Esophagus mucosa (tissue), 1 donor: ENCODE measurements around the gene PIERCE2. TPM values are rescaled to one million over a fixed set of nuclear protein-coding genes. Genes with fewer than 3 reads are reported as not detected.
"Not testable (repeated sequence)": the region's sequence is repeated elsewhere in the genome, so short reads cannot be mapped to it uniquely, and the experiment has no call there.

Source experiments
- ATAC-seq: fragments of 200-7000 bp; cut with Tn5 transposase; one replicate; pipeline ENCODE4 v1.9.1; 2020
- total RNA-seq: library from RNA; stranded (reverse); gene quantifications from one replicate; pipeline ENCODE4 v1.2.4, GENCODE V29; 2023
- donor health status: DM: yes; HTN: yes; CAD: no.

The PIERCE2 gene, protein sequence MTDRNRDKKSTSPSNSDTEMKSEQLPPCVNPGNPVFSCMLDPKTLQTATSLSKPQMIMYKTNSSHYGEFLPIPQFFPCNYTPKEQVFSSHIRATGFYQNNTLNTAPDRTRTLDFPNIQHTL
- not detected for total RNA-seq

DNA sequence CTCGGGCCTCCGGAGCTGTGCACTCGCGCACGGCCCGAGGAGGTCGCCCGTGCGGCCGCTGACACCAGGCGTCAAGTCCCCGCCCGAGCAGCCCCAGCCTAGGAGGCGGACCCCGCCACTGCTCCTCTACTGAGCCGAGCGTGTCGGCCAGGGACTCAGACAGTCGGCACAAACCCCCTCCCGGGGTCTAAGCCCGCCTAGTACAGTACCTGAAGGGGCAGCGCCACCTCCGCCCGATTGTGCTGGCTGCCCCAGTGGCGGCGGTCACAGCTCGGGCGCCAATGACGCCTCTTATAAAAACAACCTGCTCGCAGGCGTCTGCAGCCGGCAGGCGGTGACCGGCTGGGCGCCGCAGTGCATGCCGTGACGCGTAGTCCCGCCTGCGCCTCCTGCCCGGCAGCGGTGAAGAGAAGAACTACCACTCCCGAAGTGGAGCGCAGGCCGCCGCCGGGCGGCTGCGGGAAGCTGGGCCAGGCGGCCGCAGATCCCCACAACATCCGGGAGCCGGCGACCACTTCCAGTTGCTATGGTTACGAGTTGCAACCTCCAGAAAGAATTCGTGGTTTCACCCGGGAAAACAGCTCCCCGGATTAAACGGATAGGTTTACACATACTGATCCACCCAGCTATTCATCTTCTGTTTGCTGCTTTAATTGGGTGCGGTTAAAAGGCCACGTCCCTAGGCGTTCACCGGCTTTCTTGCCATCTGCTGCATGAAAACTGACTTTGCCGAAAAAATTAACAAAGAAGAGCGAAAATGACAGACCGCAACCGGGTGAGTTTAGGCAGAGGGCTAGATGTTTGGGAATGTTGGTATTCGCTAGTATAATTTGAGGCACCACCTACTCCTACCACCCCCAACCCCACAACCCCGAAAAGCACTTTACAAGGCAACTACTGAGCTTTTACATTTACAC is at the start of gene PIERCE2, which contains the start of gene CCPG1:
Gene PIERCE2, plus strand, starts transcription at position 484 of the 917 bp plus-strand sequence. Its CDS starts 274 bp downstream, at position 758.
Gene CCPG1, minus strand, starts transcription at position 348 of the 917 bp plus-strand sequence. CDS start 18,935 bp downstream, outside the sequence.
- peak; percentile 99 for ATAC-seq

DNA sequence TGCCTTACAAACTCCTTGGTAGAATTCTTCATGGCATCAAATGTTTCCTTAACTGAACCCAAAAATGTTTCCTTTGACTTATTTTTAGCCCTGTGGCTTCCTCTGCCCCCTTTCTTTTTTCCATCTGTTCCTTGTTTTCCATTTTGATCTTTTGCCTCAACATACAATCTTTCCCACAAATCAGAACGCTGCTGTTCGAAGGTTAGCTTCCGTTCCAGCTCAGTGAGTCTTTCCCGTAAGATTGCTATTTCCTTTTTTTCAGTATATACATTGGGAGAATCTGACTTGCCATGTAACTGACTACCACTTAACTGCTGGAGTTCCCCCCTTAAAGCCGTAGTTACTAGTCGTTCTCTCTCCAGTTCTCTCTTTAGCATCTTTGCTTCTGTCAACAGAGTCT is 48.0 kb upstream of the PIERCE2 start:
- ATAC-seq: no peak

DNA sequence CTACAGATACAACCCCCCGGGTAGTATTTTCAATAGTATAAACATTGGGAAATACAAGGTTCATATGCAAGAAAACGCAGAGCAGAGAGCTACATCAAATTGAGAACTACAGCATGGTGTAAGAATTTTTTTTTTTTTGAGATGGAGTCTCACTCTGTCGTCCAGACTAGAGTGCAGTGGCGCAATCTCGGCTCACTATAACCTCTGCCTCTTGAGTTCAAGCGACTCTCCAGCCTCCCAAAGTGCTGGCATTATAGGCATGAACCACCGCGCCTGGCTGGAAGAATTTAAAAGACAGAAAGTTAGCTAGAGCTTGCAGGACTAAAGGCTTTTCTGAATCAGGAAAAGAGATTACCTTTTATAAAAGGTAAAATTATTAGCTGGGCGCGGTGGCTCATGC is 47.2 kb upstream of the PIERCE2 start:
- ATAC-seq: no peak

DNA sequence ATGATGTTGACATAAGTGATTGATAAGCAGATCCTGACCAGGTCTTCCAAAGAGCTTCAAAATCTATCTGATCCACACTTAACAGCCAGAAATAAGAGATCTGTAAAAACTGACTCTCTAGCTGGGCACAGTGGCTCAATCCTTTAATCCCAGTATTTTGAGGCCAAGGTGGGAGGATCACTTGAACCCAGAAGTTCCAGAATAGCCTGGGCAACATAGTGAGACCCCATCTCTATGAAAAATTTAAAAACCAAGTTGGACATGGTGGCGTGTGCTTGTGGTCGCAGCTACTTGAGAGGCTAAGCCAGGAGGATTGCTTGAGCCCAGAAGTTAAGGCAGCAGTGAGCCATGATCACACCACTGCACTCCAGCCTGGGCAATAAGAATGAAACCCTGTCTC is 45.7 kb upstream of the PIERCE2 start:
- ATAC-seq: no peak

DNA sequence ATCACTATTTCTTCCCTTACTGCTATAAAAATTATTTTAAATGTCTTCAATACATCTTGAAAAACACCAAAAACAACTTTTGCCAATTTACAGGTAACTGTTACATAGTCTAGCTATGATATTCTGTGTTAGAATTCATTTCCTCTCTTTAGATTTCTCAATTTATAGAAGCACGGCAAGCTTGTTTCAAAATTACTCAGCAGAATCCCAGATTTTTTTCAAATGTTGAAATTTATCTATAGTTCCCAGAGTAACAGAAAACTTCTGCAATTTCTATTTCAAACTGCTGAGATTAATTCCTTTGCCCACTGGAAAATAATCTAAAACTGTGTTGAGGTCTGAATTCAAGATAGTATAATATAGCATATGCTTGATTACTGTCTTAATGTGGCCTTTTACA is 41.3 kb upstream of the PIERCE2 start:
- ATAC-seq: no peak

DNA sequence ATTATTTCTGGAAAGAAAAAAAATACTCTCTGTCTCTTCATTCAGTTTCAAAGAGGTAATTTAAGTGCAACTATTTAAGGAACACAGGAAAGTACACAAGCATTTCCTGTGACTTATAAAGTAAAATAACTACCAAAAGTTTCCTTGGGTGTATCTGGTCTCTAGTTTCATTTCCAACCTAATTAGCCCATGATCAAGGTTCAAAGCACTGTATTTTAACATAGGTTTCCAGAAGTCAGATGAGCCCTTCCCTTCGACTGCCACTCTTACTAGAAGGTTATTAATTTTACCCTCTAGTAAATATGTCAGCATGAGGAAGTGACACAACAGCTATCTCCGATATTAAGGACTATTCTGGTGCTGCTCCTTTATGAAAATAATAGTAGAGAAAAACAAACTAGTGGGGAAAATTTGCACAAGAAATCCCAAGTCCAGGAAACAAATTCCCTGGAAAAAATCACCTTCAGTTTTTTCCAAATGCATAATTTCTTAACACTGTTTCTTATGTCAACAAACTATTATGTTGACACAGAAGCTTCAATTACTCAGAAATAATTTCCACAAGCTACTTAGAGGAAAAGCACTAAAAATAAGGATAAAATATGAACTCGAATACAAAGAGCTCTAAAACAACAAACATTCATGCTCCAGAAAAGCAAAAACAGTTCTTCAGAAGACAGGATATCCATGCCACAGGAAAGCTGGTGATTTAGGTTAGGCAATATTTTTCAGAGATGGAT is 35.4 kb upstream of the PIERCE2 start:
- ATAC-seq: no peak

DNA sequence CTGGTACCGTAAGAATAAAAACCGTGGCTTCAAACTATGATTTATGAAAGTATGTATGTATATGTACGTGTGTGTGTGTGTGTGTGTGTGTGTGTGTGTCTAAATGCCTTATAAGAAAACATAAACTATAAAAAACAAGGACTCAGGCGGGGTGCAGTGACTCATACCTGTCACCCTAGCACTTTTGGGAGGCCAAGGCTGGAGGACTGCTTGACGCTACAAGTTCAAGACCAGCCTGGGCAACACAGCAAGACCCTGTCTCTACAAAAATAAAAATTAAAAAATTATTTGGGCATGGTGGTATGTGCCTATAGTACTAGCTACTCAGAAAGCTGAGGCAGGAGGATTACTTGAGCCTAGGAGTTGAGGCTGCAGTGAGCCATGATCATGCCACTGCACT is 29.2 kb upstream of the PIERCE2 start:
- no peak for ATAC-seq

DNA sequence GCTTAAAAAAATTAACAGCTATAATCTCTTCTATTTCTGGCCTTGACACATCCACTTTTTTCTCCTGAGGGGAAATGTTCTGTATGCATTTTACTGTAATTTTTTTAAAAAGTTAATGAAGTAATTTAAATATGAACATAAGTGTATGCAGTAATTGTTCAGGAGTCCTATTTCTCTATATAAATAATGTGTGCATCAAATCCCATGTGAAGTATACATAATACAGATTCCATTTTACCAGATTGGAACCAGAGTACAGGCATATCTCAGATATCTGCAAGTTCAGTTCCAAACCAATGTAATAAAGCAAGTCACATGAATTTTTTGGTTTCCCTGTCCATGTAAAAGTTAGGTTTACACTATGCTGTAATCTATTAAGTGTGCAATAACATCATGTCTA is 26.7 kb upstream of the PIERCE2 start:
- no peak for ATAC-seq

DNA sequence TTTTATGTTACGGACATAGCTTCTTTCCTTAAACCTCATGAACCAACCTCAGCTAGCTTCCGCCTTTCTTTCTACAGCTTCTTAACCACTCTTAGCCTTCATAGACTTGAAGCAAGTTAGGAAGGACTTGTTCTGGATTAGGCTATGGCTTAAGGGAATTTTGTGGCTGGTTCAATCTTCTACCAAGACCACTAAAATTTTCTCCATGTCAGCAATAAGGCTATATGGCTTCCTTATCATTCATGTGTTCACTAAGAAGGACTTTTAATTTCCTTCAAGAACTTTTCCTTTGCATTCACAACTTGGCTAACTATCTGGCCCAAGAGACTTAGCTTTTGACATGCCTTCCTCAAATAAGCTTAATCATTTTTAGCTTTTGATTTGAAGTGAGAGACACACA is 24.6 kb upstream of the PIERCE2 start:
- ATAC-seq: no peak

DNA sequence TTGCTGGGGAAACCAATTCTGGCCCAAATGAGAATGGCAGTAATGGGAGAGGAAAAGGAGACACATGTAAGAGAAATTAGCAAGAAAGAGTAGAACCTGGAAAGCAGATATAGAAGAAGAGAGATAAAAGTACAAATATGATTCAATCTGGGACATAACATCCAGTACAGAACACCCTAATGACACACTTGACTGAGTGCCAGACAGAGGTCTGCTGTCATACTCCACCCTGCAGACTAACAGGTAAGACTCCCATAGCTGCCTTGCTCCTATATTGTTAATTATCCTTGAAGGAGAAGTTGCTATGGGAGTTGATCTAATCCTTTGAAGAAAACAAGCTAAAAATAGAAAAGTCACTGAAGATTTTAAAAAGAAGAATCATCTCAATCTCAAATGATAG is 21.3 kb upstream of the PIERCE2 start:
- ATAC-seq: peak; percentile 50

DNA sequence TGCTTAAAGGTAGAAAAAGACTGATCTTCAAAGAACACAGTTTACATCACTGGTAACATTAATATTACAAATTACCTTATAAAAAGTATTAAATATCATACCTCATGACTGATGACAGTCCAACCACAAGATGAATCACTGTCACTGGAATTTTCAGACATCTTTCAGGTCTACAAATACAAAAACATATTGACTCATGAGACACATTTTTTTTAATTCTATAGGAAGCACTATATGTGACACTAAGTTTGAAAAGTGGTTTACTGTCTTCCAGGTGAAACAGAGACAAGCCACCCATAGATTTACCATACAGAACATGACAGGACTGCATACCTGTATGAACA is 19.1 kb upstream of the PIERCE2 start:
- no peak for ATAC-seq

DNA sequence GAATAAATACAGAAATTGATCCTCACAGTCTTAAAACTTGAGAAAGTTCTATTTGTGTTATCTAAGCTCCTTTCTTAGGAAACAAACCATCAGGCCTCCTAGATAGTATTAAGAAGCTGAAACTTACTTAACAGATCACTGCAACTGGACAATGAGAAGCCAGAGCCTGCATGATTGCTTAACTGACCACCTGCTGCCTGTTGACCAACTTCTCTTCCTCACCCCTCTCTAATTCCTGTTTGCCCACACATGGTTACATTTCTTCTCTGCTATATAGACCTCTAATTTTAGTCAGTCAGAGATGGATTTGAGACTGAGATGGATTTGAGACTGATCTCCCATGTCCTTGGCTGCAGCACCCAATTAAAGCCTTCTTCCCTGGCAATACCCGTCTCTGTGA is 13.6 kb upstream of the PIERCE2 start:
- ATAC-seq: no peak

DNA sequence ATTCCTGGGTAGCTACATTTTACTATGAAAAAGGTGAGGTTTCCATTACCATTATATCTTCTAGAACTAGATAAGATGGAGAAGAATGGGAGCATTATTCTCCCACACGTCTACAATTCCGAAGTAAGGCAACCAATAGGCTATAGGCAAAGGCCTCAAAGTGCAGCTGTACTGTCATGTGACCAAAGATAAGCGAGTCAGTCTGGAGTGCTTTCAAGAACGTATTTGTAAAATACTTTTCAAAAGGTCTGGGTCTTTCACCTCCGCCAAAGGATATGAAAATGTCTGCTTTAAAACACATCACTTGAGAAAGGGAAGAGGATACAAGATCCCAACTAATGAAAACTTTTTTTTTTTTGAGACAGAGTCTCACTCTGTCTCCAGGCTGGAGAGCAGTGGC is 10.1 kb upstream of the PIERCE2 start:
- ATAC-seq: no peak

DNA sequence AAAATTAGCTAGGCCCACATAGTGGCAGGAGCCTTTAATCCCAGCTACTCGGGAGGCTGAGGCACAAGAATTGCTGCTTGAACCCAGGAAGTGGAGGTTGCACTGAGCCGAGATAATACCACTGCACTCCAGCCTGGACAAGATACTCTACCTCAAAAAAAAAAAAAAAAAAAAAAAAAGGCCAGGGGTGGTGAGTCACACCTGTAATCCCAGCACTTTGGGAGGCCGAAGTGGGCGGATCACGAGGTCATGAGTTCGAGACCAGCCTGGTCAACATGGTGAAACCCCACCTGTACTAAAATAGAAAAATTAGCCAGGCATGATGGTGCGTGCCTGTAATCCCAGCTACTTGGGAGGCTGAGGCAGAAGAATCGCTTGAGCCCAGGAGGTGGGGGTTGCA is 8.2 kb upstream of the PIERCE2 start:
- not testable (repeated sequence) for ATAC-seq

DNA sequence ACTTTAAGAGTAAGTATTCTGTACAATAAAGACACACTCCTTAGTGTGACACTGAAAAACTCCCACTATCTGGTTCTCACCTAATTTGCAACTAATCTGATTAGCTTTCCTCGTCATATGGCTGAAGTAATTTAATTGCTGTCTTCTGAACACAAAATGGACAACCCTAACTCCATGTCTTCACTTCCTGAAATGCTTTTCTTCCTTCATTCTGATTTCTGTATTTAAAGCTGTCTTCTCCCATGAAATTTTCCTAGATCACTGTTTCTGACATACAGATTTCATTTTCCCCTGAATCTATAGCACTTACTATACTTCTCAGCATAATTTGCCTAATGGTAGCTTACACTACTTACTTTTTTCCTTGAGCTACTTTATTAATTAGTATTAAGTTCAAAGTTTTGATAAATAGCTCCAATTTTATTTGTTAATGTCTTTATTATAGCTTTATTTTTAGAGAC is 6.5 kb upstream of the PIERCE2 start:
- ATAC-seq: no peak

DNA sequence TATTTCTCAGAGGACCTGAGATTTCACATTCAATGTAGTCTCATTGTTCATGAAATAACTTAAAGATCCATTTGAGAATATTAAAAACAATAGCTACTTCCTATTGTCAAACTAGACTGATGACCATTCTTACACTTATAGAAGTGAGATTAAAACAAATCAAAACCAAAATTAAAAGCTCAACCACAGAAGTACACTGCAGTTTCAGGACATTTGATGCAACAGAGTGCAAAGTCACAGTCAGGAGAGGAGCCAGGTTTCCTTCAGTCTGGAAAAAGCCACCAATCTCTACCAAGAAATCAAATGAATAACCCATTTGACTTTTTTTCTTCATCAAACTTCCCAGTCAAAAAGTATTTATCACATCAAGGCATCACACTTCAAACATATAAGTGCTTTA is 5.6 kb upstream of the PIERCE2 start:
- ATAC-seq: no peak

DNA sequence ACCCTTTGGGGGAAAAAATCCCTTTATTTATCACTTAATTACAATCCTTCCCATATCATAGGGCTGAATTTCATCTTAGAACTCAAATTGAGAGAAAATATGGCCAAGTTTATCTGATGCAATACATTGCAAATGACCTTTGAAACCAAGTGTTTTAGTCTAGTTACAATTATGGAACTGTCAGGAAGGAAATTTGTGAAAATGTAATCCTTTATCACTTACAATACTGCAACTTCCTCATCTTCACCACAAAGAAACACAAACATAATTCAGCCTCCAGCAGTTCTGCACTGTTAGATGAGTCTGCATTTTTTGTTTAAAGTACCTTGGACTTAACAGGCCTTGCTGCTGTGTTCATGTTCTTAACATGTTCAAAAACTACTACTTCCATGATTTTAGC is 4.8 kb upstream of the PIERCE2 start:
- no peak for ATAC-seq

DNA sequence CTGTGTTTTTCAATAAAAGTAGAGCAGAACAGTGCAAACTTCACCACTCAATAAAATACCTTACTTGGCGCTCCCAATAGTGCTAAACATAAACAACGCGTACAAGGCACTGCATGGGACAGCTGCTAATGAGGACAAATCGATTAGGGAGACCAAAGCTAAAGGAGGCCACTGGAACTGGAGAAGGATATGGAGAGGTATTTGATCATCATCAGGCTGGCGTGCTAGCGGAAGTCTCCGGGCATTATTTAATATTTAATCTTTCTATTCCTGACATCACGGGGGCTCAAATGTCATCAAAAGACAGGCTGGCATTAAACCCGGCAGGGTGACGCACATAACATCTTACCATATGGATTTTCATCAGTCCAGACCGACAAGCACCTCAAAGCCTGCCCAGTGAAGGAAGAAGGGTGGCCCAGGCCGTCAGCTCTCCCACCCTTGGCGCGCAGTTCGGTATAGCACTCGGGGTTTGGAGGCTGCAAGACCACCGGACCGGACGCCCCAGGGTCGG is 740 bp upstream of the PIERCE2 start:
- peak; percentile 58 for ATAC-seq

DNA sequence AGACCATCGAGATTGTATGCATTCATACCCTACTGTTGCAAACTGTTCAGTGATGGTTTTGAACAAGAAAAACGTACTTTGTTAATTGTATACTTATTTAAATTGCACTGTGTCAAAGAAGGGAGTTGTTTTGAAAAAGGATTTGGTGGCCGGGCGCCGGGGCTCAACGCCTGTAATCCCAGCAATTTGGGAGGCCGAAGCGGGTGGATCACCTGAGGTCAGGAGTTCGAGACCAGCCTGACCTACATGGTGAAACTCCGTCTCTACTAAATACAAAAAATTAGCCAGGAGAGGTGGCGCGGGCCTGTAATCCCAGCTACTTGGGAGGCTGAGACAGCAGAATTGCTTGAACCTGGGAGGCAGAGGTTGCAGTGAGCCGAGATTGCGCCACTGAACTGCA is 681 bp downstream of the PIERCE2 start:
- ATAC-seq: not testable (repeated sequence)

DNA sequence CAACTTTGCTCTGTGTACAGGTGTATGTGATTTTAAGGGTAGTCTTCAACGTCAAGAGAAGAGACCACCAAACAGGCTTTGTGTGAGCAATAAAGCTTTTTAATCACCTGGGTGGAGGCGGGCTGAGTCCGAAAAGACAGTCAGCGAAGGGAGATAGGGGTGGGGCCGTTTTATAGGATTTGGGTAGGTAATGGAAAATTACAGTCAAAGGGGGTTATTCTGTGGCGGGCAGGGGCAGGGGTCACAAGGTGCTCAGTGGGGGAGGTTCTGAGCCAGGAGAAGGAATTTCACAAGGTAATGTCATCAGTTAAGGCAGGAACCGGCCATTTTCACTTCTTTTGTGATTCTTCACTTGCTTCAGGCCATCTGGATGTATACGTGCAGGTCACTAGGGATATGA is 9.4 kb downstream of the PIERCE2 start:
- ATAC-seq: not testable (repeated sequence)

DNA sequence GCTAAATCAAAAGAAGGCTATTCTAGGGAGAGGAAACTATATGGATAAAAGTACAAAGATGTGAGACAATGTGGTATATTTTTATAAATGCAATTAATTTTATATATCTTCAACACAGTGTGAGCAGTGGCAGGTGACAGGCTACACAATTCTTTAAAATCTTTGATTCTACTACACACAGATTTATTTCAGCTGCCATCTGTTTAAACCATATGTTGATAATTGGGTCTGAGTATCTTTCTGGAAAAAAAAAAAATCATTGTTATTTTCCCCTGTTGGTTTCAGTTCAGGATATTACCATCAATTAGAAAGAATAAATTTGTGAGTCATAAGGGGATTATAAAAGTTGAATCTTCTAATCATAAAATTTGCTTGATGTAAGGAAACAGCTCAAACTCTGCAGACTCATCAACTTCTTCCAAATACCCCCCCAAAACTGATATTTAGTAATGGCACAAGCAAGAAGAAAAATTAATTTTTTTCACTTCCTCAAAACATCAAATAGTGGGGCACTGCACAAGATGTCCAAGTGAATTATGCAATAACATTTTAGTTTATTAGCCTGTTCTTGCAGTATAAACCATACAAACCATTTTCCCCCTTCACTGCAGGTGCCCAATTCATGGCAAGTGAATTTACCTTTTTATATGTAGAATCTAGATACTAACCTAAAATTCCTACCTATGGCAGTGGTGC is 12.0 kb downstream of the PIERCE2 start:
- ATAC-seq: no peak

DNA sequence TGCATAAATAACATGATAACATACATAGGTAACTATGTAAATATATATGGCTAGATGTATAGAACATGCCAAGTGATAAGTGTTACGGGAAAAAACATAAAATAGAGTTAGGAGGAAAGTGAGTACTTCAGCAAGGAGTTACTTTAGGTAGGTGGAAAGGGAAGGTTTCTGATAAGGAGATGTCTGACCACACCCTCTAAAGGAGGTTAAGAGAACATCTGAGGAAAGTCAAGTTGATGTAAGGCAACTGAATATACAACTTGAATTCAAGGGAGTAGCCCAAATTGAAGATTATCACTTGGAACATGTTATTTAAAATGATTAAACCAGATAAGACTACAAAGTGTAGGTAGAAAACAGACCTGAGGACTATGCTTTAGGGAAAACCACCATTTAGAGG is 13.8 kb downstream of the PIERCE2 start:
- no peak for ATAC-seq
